Activated B cell treated with CpG ODN at 0.5 μM for 24 hours (primary cell): Measurements from ENCODE around the gene ACSL1. TPM values are rescaled to one million over a fixed set of nuclear protein-coding genes. Genes with fewer than 3 reads are reported as not detected.

Experiments
- ATAC-seq: fragments of 200-7000 bp; cut with Tn5 transposase; one replicate; pipeline ENCODE4 v1.10.0; 2021; ENCODE audit warnings: low read depth, mild to moderate bottlenecking, moderate library complexity
- CTCF ChIA-PET: fragments of 350-600 bp; sonication (Branson Sonifier 250); formaldehyde crosslinking; loops from one replicate; lab custom pipeline; 2021; ENCODE audit warnings: antibody characterized with exemption; lab: Charles Lee
- POLR2A ChIA-PET: fragments of 350-600 bp; sonication (Branson Sonifier 250); formaldehyde crosslinking; loops from one replicate; lab custom pipeline; 2021; ENCODE audit warnings: antibody characterized with exemption; lab: Charles Lee
- DNase-seq: peaks from one replicate; pipeline ENCODE4 v3.0.0; 2022
- H3K27ac Mint-ChIP-seq: one replicate; pipeline ENCODE4 v1.8.0; 2020; ENCODE audit warnings: mixed read lengths
- H3K27me3 Mint-ChIP-seq: one replicate; pipeline ENCODE4 v1.8.0; 2021; ENCODE audit warnings: mixed read lengths
- H3K36me3 Mint-ChIP-seq: one replicate; pipeline ENCODE4 v1.8.0; 2021; ENCODE audit warnings: low read depth, mixed read lengths
- H3K4me1 Mint-ChIP-seq: one replicate; pipeline ENCODE4 v1.8.0; 2021; ENCODE audit warnings: mixed read lengths
- H3K4me3 Mint-ChIP-seq: one replicate; pipeline ENCODE4 v1.8.0; 2020; ENCODE audit warnings: mild to moderate bottlenecking, mixed read lengths
- H3K9me3 Mint-ChIP-seq: one replicate; pipeline ENCODE4 v1.8.0; 2020; ENCODE audit warnings: mixed read lengths
- intact Hi-C: fragments of 100-400 bp; cut with micrococcal nuclease; formaldehyde crosslinking; loops from one replicate; pipeline ENCODE4 v1.15.1; 2024
- total RNA-seq: library from RNA; stranded (reverse); gene quantifications from 2 replicates; pipeline ENCODE4 v1.2.3, GENCODE V29; 2022
- TF ChIP-seq, protein P1 (sequence below): fragments of 200-600 bp; IDR thresholded peaks from one replicate; pipeline ENCODE4 v1.8.0; 2022; ENCODE audit warnings: antibody characterized with exemption, mild to moderate bottlenecking

The ACSL1 gene
- total RNA-seq, 1 donor from 2014 or later: 47.0 TPM

DNA sequence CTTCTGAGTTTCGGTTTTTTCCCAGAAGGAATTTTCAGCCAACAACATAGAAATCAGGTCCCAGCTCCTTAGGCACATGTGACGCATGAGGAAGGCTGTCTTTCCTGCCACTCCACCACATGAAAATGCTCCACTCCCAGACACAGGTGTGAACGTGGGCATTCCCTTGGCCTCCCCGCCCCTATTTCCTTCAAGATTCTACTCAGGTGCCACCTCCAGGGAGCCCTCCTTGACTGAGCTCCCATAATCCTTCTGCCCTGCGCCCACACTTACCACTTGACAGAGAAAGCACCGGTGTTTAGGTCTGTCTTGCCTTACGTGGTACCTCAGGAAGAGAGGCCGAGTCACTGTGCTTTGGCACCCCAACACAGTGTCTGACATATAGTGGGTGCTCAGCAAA lies 47.4 kb downstream of the ACSL1 start:
- no peak overlapping the region for H3K4me3 Mint-ChIP-seq
- intact Hi-C loops: no loop called here
- DNase-seq: no peak
- peaks cover 15% of the 10 kb centered on the region for H3K4me1 Mint-ChIP-seq
- no peaks in the 10 kb centered on the region for H3K9me3 Mint-ChIP-seq
- ChIA-PET POLR2A (no interaction called here), CTCF (no interaction called here)
- no peaks in the 10 kb centered on the region for H3K27me3 Mint-ChIP-seq
- TF ChIP-seq, protein P1, sequence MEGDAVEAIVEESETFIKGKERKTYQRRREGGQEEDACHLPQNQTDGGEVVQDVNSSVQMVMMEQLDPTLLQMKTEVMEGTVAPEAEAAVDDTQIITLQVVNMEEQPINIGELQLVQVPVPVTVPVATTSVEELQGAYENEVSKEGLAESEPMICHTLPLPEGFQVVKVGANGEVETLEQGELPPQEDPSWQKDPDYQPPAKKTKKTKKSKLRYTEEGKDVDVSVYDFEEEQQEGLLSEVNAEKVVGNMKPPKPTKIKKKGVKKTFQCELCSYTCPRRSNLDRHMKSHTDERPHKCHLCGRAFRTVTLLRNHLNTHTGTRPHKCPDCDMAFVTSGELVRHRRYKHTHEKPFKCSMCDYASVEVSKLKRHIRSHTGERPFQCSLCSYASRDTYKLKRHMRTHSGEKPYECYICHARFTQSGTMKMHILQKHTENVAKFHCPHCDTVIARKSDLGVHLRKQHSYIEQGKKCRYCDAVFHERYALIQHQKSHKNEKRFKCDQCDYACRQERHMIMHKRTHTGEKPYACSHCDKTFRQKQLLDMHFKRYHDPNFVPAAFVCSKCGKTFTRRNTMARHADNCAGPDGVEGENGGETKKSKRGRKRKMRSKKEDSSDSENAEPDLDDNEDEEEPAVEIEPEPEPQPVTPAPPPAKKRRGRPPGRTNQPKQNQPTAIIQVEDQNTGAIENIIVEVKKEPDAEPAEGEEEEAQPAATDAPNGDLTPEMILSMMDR: no peak
- peaks cover 58% of the 10 kb centered on the region for H3K36me3 Mint-ChIP-seq
- H3K27ac Mint-ChIP-seq: no peak overlapping the region
- ATAC-seq: no peak

DNA sequence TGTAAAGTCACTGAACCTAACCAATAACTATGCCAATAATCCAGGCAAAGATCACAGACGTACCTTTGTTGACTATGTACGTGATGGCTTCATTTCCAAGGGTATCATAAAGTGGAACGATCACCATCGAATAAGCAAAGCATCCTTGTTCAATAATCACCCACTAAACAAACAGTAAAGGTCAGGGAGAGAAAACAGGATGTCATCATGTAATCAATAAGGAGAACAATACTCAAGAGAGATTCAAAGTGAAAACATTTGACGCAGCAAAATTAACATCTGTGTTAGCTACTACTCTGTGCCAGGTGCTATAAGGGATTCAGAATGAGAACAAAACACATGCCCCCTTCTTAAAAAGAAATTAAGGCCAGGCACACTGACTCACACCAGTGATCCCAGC lies 48.9 kb downstream of the ACSL1 start:
- DNase-seq: no peak
- ChIA-PET CTCF (no interaction called here), POLR2A (no interaction called here)
- H3K9me3 Mint-ChIP-seq: no peaks in the 10 kb centered on the region
- no peak overlapping the region for H3K4me3 Mint-ChIP-seq
- intact Hi-C loops: no loop called here
- no peak overlapping the region for H3K27ac Mint-ChIP-seq
- TF ChIP-seq, protein P1: no peak
- H3K36me3 Mint-ChIP-seq: peaks cover 60% of the 10 kb centered on the region
- ATAC-seq: no peak
- no peaks in the 10 kb centered on the region for H3K27me3 Mint-ChIP-seq
- peaks cover 2% of the 10 kb centered on the region for H3K4me1 Mint-ChIP-seq

GRCh38 chr4:184775854-184776555 lies 49.8 kb downstream of the ACSL1 start:
- CTCF ChIA-PET: no interaction called here
- Mint-ChIP-seq H3K4me1 (no peaks in the 10 kb centered on the region), H3K27me3 (no peaks in the 10 kb centered on the region), H3K36me3 (peaks cover 67% of the 10 kb centered on the region), H3K27ac (no peak overlapping the region), H3K9me3 (no peaks in the 10 kb centered on the region), H3K4me3 (no peak overlapping the region)
- TF ChIP-seq, protein P1: no peak
- DNase-seq (no peak), ATAC-seq (no peak)
- intact Hi-C loops: no loop called here
- POLR2A ChIA-PET: no interaction called here

- ChIA-PET POLR2A (interaction anchor here (0.6 kb wide), 1 partner anchor 481 kb away, joined by 3 read pairs; no protein-coding TSS in a partner anchor), CTCF (no interaction called here)
- no peak for ATAC-seq
- no peak for DNase-seq
- no peak overlapping the region for H3K4me3 Mint-ChIP-seq
- H3K36me3 Mint-ChIP-seq: peaks cover 71% of the 10 kb centered on the region
- no peak overlapping the region for H3K27ac Mint-ChIP-seq
- no peaks in the 10 kb centered on the region for H3K4me1 Mint-ChIP-seq
- no peaks in the 10 kb centered on the region for H3K9me3 Mint-ChIP-seq
- intact Hi-C loops: no loop called here
- H3K27me3 Mint-ChIP-seq: no peaks in the 10 kb centered on the region
- TF ChIP-seq, protein P1: no peak
Measured at GRCh38 chr4:184774152-184774551, 51.6 kb downstream of the ACSL1 start.

GRCh38 chr4:184771416-184771815 lies 54.4 kb downstream of the ACSL1 start:
- Mint-ChIP-seq H3K4me3 (no peak overlapping the region), H3K27ac (no peak overlapping the region), H3K27me3 (no peaks in the 10 kb centered on the region), H3K36me3 (peaks cover 78% of the 10 kb centered on the region), H3K9me3 (no peaks in the 10 kb centered on the region), H3K4me1 (no peaks in the 10 kb centered on the region)
- ChIA-PET CTCF (no interaction called here), POLR2A (no interaction called here)
- ATAC-seq (no peak), DNase-seq (no peak)
- TF ChIP-seq, protein P1: no peak
- intact Hi-C loops: no loop called here
